H1 (cell line): ENCODE measurements around the gene NFATC4. TPM values are rescaled to one million over a fixed set of nuclear protein-coding genes. Genes with fewer than 3 reads are reported as not detected.

Experiments
- CTCF ChIA-PET: fragments of 300-600 bp; sonication (Branson Sonifier 250); formaldehyde crosslinking; loops from one replicate; lab custom pipeline; 2021; ENCODE audit not compliant: partially characterized antibody; lab: Charles Lee
- POLR2A ChIA-PET: fragments of 300-600 bp; sonication (Branson Sonifier 250); formaldehyde crosslinking; loops from one replicate; lab custom pipeline; 2021; ENCODE audit warnings: inconsistent platforms; ENCODE audit not compliant: partially characterized antibody; lab: Charles Lee
- DNase-seq, 2 experiments: peaks; one replicate each; pipeline versions ENCODE4 v3.0.0 to v3.0.0-alpha.2; 2010 to 2022; ENCODE audit warnings: low spot score in 2 of 2, low read depth in 1 of 2, mixed read lengths in 1 of 2
- FAIRE-seq: peaks from 2 replicates; lab custom pipeline; 2011; peaks lifted over from hg19 to GRCh38; lab: Jason Lieb, UNC
- H2AFZ ChIP-seq: 2 replicates; pipeline ENCODE4 v1.8.1; 2012; ENCODE audit warnings: low read length, inconsistent platforms
- H2AK5ac ChIP-seq: 2 replicates; pipeline ENCODE4 v1.6.1; 2013; ENCODE audit warnings: low read depth, low read length
- H2BK120ac ChIP-seq: replicated peaks from 2 replicates; pipeline ENCODE3; 2013; ENCODE audit warnings: low read depth, low read length, inconsistent platforms
- H2BK12ac ChIP-seq: 2 replicates; pipeline ENCODE4 v1.6.1; 2013; ENCODE audit warnings: low read depth, low read length
- H2BK15ac ChIP-seq: 2 replicates; pipeline ENCODE4 v1.6.1; 2013; ENCODE audit warnings: low read length
- H2BK20ac ChIP-seq: 2 replicates; pipeline ENCODE4 v1.6.1; 2013; ENCODE audit warnings: low read length
- H2BK5ac ChIP-seq: 2 replicates; pipeline ENCODE4 v1.6.1; 2013; ENCODE audit warnings: low read depth, low read length
- H3K14ac ChIP-seq: 2 replicates; pipeline ENCODE4 v1.6.1; 2013; ENCODE audit warnings: inconsistent platforms; ENCODE audit not compliant: insufficient read length
- H3K18ac ChIP-seq: 2 replicates; pipeline ENCODE4 v1.6.1; 2013; ENCODE audit warnings: low read length; ENCODE audit errors: extremely low read depth
- H3K23ac ChIP-seq: 2 replicates; pipeline ENCODE4 v1.6.1; 2013; ENCODE audit warnings: inconsistent platforms; ENCODE audit not compliant: insufficient read length
- H3K23me2 ChIP-seq: 2 replicates; pipeline ENCODE4 v1.6.1; 2013; ENCODE audit warnings: low read depth, low read length
- H3K27ac ChIP-seq: 2 replicates; pipeline ENCODE4 v1.6.1; 2011; ENCODE audit warnings: low read depth, low read length, inconsistent platforms
- H3K27me3 ChIP-seq, 4 experiments: replicated peaks in 1 of 4; 1 replicate in 1 of 4; 2 replicates in 3 of 4; pipeline versions ENCODE4 v1.6.1 to v1.8.1; 2011 to 2013; ENCODE audit warnings: low read length in 3 of 4, mild to moderate bottlenecking in 3 of 4, inconsistent platforms in 2 of 4, mixed read lengths in 2 of 4, moderate library complexity in 1 of 4; ENCODE audit not compliant: control insufficient read depth in 3 of 4, insufficient read depth in 3 of 4; ENCODE audit errors: extremely low read depth in 1 of 4
- H3K36me3 ChIP-seq, 4 experiments: 2 replicates each; pipeline versions ENCODE4 v1.6.1 to v1.8.1; 2011 to 2013; ENCODE audit warnings: mild to moderate bottlenecking in 4 of 4, low read length in 3 of 4, moderate library complexity in 2 of 4, control low read depth in 1 of 4, inconsistent platforms in 1 of 4; ENCODE audit not compliant: insufficient read depth in 4 of 4, control insufficient read depth in 2 of 4
- H3K4ac ChIP-seq: replicated peaks from 2 replicates; pipeline ENCODE3; 2013; ENCODE audit warnings: low read length, low read depth, mixed read lengths, inconsistent platforms; ENCODE audit not compliant: insufficient read length
- H3K4me1 ChIP-seq, 4 experiments: replicated peaks in 1 of 4; 1 replicate in 1 of 4; 2 replicates in 3 of 4; pipeline versions ENCODE4 v1.6.1 to v1.8.1; 2011 to 2013; ENCODE audit warnings: low read length in 3 of 4, inconsistent platforms in 2 of 4, mixed read lengths in 1 of 4; ENCODE audit not compliant: insufficient read depth in 4 of 4, control insufficient read depth in 3 of 4
- H3K4me2 ChIP-seq, 2 experiments: 2 replicates each; pipeline versions ENCODE4 v1.6.1 to v1.8.1; 2011 to 2013; ENCODE audit warnings: low read depth in 2 of 2, low read length in 2 of 2, control low read depth in 1 of 2, inconsistent platforms in 1 of 2, mild to moderate bottlenecking in 1 of 2; ENCODE audit not compliant: insufficient read depth in 1 of 2
- H3K4me3 ChIP-seq, 4 experiments: fragments of 200-600, 300-600 bp in 1 of 4; sonication (generic), shearing (Covaris generic), sonication (Bioruptor Twin) in 1 of 4; 2 replicates each; pipeline versions ENCODE4 v1.5.1 to v1.8.1; 2011 to 2016; ENCODE audit warnings: low read length in 4 of 4, low read depth in 3 of 4, control low read depth in 2 of 4, inconsistent platforms in 2 of 4, mild to moderate bottlenecking in 2 of 4, mixed read lengths in 1 of 4, moderate library complexity in 1 of 4; ENCODE audit not compliant: insufficient read depth in 2 of 4; ENCODE audit errors: extremely low read depth in 1 of 4
- H3K56ac ChIP-seq: replicated peaks from 2 replicates; pipeline ENCODE3; 2013; ENCODE audit warnings: low read depth, mild to moderate bottlenecking, mixed read lengths, low read length, inconsistent platforms; ENCODE audit not compliant: insufficient read length
- H3K79me1 ChIP-seq: 2 replicates; pipeline ENCODE4 v1.6.1; 2013; ENCODE audit warnings: low read depth, low read length, control low read depth
- H3K79me2 ChIP-seq, 2 experiments: 2 replicates each; pipeline versions ENCODE4 v1.6.1 to v1.8.1; 2012 to 2013; ENCODE audit warnings: low read length in 2 of 2, mild to moderate bottlenecking in 2 of 2, inconsistent platforms in 1 of 2; ENCODE audit not compliant: insufficient read depth in 2 of 2, control insufficient read depth in 1 of 2
- H3K9ac ChIP-seq, 4 experiments: replicated peaks in 1 of 4; 1 replicate in 1 of 4; 2 replicates in 3 of 4; pipeline versions ENCODE4 v1.6.1 to v1.8.1; 2011 to 2013; ENCODE audit warnings: low read depth in 3 of 4, low read length in 3 of 4, control low read depth in 2 of 4, mild to moderate bottlenecking in 2 of 4, moderate library complexity in 2 of 4, inconsistent platforms in 1 of 4; ENCODE audit errors: extremely low read depth in 1 of 4
- H3K9me3 ChIP-seq, 2 experiments: 2 replicates each; pipeline versions ENCODE4 v1.6.1 to v1.8.1; 2012 to 2013; ENCODE audit warnings: mild to moderate bottlenecking in 2 of 2, moderate library complexity in 2 of 2, control low read depth in 1 of 2, inconsistent platforms in 1 of 2, low read depth in 1 of 2, low read length in 1 of 2, mixed read lengths in 1 of 2; ENCODE audit not compliant: insufficient read depth in 2 of 2
- H4K20me1 ChIP-seq, 2 experiments: replicated peaks in 1 of 2; 2 replicates each; pipeline versions ENCODE3 to v1.8.1; 2011 to 2013; ENCODE audit warnings: inconsistent platforms in 2 of 2, low read length in 2 of 2, mild to moderate bottlenecking in 1 of 2; ENCODE audit not compliant: insufficient read depth in 2 of 2, control insufficient read depth in 1 of 2
- H4K5ac ChIP-seq: 2 replicates; pipeline ENCODE4 v1.6.1; 2013; ENCODE audit warnings: low read length, low read depth, mixed read lengths, inconsistent platforms; ENCODE audit not compliant: insufficient read length
- H4K8ac ChIP-seq: 2 replicates; pipeline ENCODE4 v1.8.0; 2013; ENCODE audit warnings: mild to moderate bottlenecking, moderate library complexity, low read length, inconsistent platforms; ENCODE audit not compliant: insufficient read depth; ENCODE audit errors: extremely low read depth
- H4K91ac ChIP-seq: replicated peaks from 2 replicates; pipeline ENCODE3; 2013; ENCODE audit warnings: low read length, mixed read lengths, inconsistent platforms; ENCODE audit not compliant: insufficient read length
- MAFK ChIP-seq: IDR thresholded peaks from 2 replicates; pipeline ENCODE4 v1.6.1; 2012; ENCODE audit warnings: low read depth, mild to moderate bottlenecking, improper control_type of control experiment, low read length
- NRF1 ChIP-seq: IDR thresholded peaks from 2 replicates; pipeline ENCODE4 v1.6.1; 2011; ENCODE audit warnings: mild to moderate bottlenecking, low read depth, low read length, improper control_type of control experiment
- POU5F1 ChIP-seq: IDR thresholded peaks from 2 replicates; pipeline ENCODE4 v1.6.1; 2011; ENCODE audit warnings: low read depth, mild to moderate bottlenecking, low read length, moderate library complexity
- WGBS, 2 experiments: shearing (Covaris generic) in 1 of 2; methylation state at CpG; one replicate each; pipeline versions ENCODE4 v1.1.6 to v1.1.7; 2013 to 2015; ENCODE audit warnings: low lambda C conversion rate in 2 of 2, mixed read lengths in 2 of 2, inconsistent platforms in 1 of 2, low coverage in 1 of 2, missing lambda C conversion rate in 1 of 2; ENCODE audit not compliant: insufficient replicate concordance in 2 of 2, insufficient coverage in 1 of 2, insufficient read length in 1 of 2; ENCODE audit errors: extremely low coverage in 1 of 2, missing lambda C conversion rate in 1 of 2; 5-methylcytosine and 5-hydroxymethylcytosine counted together
- polyA plus RNA-seq, 7 experiments: library from polyadenylated mRNA; depleted of rRNA in 3 of 7; stranded (reverse) in 5 of 7; unstranded in 2 of 7; fragments of >200 nt in 5 of 7; fragments of 200-250 nt in 2 of 7; gene quantifications; 1 replicate in 5 of 7; 2 replicates in 1 of 7; 4 replicates in 1 of 7; pipeline versions ENCODE4 v1.2.1 to v1.2.3, GENCODE V29; 2011 to 2013; ENCODE audit warnings: missing spikeins in 2 of 7, mixed read lengths in 2 of 7
- total RNA-seq: library from RNA; stranded (reverse); fragmentation: NEBNext Ultra II Directional; extraction: Animal tissue kit (Norgen Biotek cat#: 25700); gene quantifications from 2 replicates; pipeline ENCODE4 v1.2.1, GENCODE V29; 2021

Gene NFATC4
- total and polyA plus RNA-seq, 2 of the 8 experiments (the other 6 are each of a cell fraction or from before 2014, with no cell fraction given), result 47.3 to 50.3 TPM

- H3K79me2 ChIP-seq, result no peaks in the 10 kb centered on the region
- no peak overlapping the region for H3K4ac ChIP-seq
- no peak overlapping the region for H3K14ac ChIP-seq
- no peak overlapping the region for H3K9ac ChIP-seq
- no peak overlapping the region for H4K8ac ChIP-seq
- no peaks in the 10 kb centered on the region for H3K9me3 ChIP-seq
- no peak overlapping the region for H4K91ac ChIP-seq
- POLR2A ChIA-PET, result no interaction called here
- no peak overlapping the region for H3K4me2 ChIP-seq
- H3K56ac ChIP-seq, result no peak overlapping the region
- H3K4me1 ChIP-seq, result peaks cover 0 to 17% (median 5%) of the 10 kb centered on the region in 4 experiments; a peak in 5 of 7 replicates
- H3K23ac ChIP-seq, result no peak overlapping the region
- H2BK15ac ChIP-seq, result no peak overlapping the region
- no peak overlapping the region for H2AK5ac ChIP-seq
- H2AFZ ChIP-seq, result no peak overlapping the region
- H3K27ac ChIP-seq, result no peak overlapping the region
- no peak overlapping the region for H2BK20ac ChIP-seq
- H3K79me1 ChIP-seq, result no peaks in the 10 kb centered on the region
- no peaks in the 10 kb centered on the region for H3K36me3 ChIP-seq
- H3K27me3 ChIP-seq, result peaks cover 68 to 91% (median 88%) of the 10 kb centered on the region in 4 experiments
- no peak overlapping the region for H3K18ac ChIP-seq
- FAIRE-seq (no peak), DNase-seq (no peak)
- peaks cover 0 to 2% of the 10 kb centered on the region in 2 experiments for H4K20me1 ChIP-seq
- no peak overlapping the region for H2BK12ac ChIP-seq
- H2BK5ac ChIP-seq, result no peak overlapping the region
- no peak overlapping the region for H4K5ac ChIP-seq
- CTCF ChIA-PET, result interaction anchor here (0.8 to 27.8 kb wide), 7 partner anchors 9 to 90 kb away, joined by 3 to 664 read pairs (median 5); partner anchors contain the start of genes CBLN3, KHNYN and NFATC4
- no peak overlapping the region for H3K4me3 ChIP-seq
- peaks cover 22% of the 10 kb centered on the region; the same call in 1 of the 2 replicates for H3K23me2 ChIP-seq
- WGBS, 2 experiments, result 87% methylated on average over 8 of the region's 8 CpGs; no CpG with 5 or more reads in 1 of the 2 experiments
- no peak overlapping the region for H2BK120ac ChIP-seq
- no peak for TF ChIP-seq NRF1
- no peak for TF ChIP-seq POU5F1
- TF ChIP-seq MAFK, result no peak
Measured at GRCh38 chr14:24337824-24338175, 30.2 kb upstream of the NFATC4 start.
